Endothelial cell (in vitro differentiated cells): ENCODE results near the gene TCERG1L. TPM values are rescaled to one million over a fixed set of nuclear protein-coding genes. Genes with fewer than 3 reads are reported as not detected.

ENCODE experiments used
- DNase-seq: peaks from one replicate; pipeline ENCODE4 v3.0.0; 2021; ENCODE audit warnings: low spot score
- H3K27ac Mint-ChIP-seq: one replicate; pipeline ENCODE4 v1.8.0; 2021; ENCODE audit warnings: mixed read lengths, inconsistent platforms; ENCODE audit not compliant: unreplicated experiment
- H3K27me3 Mint-ChIP-seq: one replicate; pipeline ENCODE4 v1.8.0; 2021; ENCODE audit warnings: mild to moderate bottlenecking, moderate library complexity, mixed read lengths, inconsistent platforms; ENCODE audit not compliant: unreplicated experiment
- H3K36me3 Mint-ChIP-seq: one replicate; pipeline ENCODE4 v1.8.0; 2021; ENCODE audit warnings: mild to moderate bottlenecking, low read depth, mixed read lengths, inconsistent platforms; ENCODE audit not compliant: unreplicated experiment
- H3K4me1 Mint-ChIP-seq: one replicate; pipeline ENCODE4 v1.8.0; 2021; ENCODE audit warnings: mild to moderate bottlenecking, mixed read lengths, inconsistent platforms; ENCODE audit not compliant: unreplicated experiment
- H3K4me3 Mint-ChIP-seq: one replicate; pipeline ENCODE4 v1.8.0; 2021; ENCODE audit warnings: mild to moderate bottlenecking, mixed read lengths, inconsistent platforms; ENCODE audit not compliant: unreplicated experiment
- H3K9me3 Mint-ChIP-seq: one replicate; pipeline ENCODE4 v1.8.0; 2021; ENCODE audit warnings: mixed read lengths, inconsistent platforms; ENCODE audit not compliant: unreplicated experiment
- CTCF ChIP-seq: fragments of 200-600 bp; sonication (generic); IDR thresholded peaks from one replicate; pipeline ENCODE4 v1.5.0; 2021; ENCODE audit warnings: antibody characterized with exemption; ENCODE audit not compliant: unreplicated experiment
- total RNA-seq: library from RNA; stranded (reverse); fragmentation: NEBNext Ultra II Directional; extraction: Animal tissue kit (Norgen Biotek cat#: 25700); gene quantifications from one replicate; pipeline ENCODE4 v1.2.1, GENCODE V29; 2021; ENCODE audit not compliant: unreplicated experiment

TCERG1L gene
- total RNA-seq, 1 donor from 2014 or later, result not detected

GRCh38 chr10:131068760-131069159 is 242.8 kb downstream of the TCERG1L start:
- no peak overlapping the region for H3K4me3 Mint-ChIP-seq
- H3K4me1 Mint-ChIP-seq, result no peaks in the 10 kb centered on the region
- H3K9me3 Mint-ChIP-seq, result peaks cover 12% of the 10 kb centered on the region
- TF ChIP-seq CTCF, result no peak
- no peak for DNase-seq
- H3K27me3 Mint-ChIP-seq, result peaks cover 5% of the 10 kb centered on the region
- H3K36me3 Mint-ChIP-seq, result peaks cover 3% of the 10 kb centered on the region
- no peak overlapping the region for H3K27ac Mint-ChIP-seq

- Mint-ChIP-seq H3K4me1 (no peaks in the 10 kb centered on the region), H3K27ac (no peak overlapping the region), H3K9me3 (peaks cover 17% of the 10 kb centered on the region), H3K4me3 (no peak overlapping the region), H3K36me3 (peaks cover 3% of the 10 kb centered on the region), H3K27me3 (peaks cover 8% of the 10 kb centered on the region)
- DNase-seq, result no peak
- TF ChIP-seq CTCF, result no peak
Measured at GRCh38 chr10:131068311-131068710, 243.2 kb downstream of the TCERG1L start.

GRCh38 chr10:131067690-131068089 is 243.8 kb downstream of the TCERG1L start:
- Mint-ChIP-seq H3K4me1 (no peaks in the 10 kb centered on the region), H3K27ac (no peak overlapping the region), H3K9me3 (peaks cover 19% of the 10 kb centered on the region), H3K27me3 (peaks cover 9% of the 10 kb centered on the region), H3K36me3 (peaks cover 3% of the 10 kb centered on the region), H3K4me3 (no peak overlapping the region)
- no peak for DNase-seq
- TF ChIP-seq CTCF, result no peak

- no peak for DNase-seq
- Mint-ChIP-seq H3K27me3 (peaks cover 13% of the 10 kb centered on the region), H3K4me3 (no peak overlapping the region), H3K27ac (no peak overlapping the region), H3K9me3 (peaks cover 12% of the 10 kb centered on the region), H3K4me1 (no peaks in the 10 kb centered on the region), H3K36me3 (peaks cover 3% of the 10 kb centered on the region)
- no peak for TF ChIP-seq CTCF
Measured at GRCh38 chr10:131065673-131066305, 245.7 kb downstream of the TCERG1L start.

DNA sequence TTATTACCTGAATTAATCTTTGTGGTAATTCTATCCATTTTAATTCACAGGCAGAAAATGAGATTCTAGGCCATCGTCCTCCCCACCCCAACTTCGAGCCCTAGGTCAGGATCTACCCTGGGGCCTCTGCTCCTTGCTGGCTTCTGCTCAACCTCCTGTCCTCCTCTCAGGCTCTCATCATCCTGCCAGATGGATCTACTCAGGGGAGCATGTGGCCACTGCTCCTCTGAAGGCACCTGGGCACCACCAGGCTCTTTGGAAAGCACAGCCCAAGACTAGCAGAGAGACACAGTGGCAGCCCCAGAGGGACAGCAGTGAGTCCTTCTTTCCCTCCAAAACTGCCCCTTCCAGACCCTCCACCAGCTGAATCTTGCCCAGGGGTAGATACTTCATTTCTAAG is 248.2 kb downstream of the TCERG1L start:
- H3K4me1 Mint-ChIP-seq, result no peaks in the 10 kb centered on the region

More for the DNA sequence above, 248.2 kb downstream of the TCERG1L start:
- TF ChIP-seq CTCF, result no peak
- Mint-ChIP-seq H3K4me3 (no peak overlapping the region), H3K9me3 (peaks cover 15% of the 10 kb centered on the region), H3K36me3 (peaks cover 3% of the 10 kb centered on the region), H3K27ac (no peak overlapping the region), H3K27me3 (peaks cover 13% of the 10 kb centered on the region)
- no peak for DNase-seq
